SU-DHL-6 (cell line): Measurements from ENCODE around the gene STRBP.

Source experiments
- H2AFZ ChIP-seq: fragments of 200-600 bp; sonication (generic); 2 replicates; pipeline ENCODE4 v1.6.1; 2014; ENCODE audit warnings: low read depth, mild to moderate bottlenecking, moderate library complexity, mixed read lengths, antibody characterized with exemption, low read length; ENCODE audit not compliant: severe bottlenecking
- H3F3A ChIP-seq: fragments of 200-600 bp; shearing (Covaris generic); 2 replicates; pipeline ENCODE4 v1.6.0; 2016; ENCODE audit warnings: antibody characterized with exemption, mild to moderate bottlenecking; ENCODE audit not compliant: insufficient read depth
- H3K27ac ChIP-seq: fragments of 200-600 bp; sonication (generic); 2 replicates; pipeline ENCODE4 v1.5.1; 2016; ENCODE audit warnings: low read depth, mild to moderate bottlenecking, low read length, moderate library complexity, mixed read lengths
- H3K27me3 ChIP-seq: fragments of 200-600 bp; sonication (generic), shearing (Covaris generic); 2 replicates; pipeline ENCODE4 v1.6.0; 2014; ENCODE audit warnings: mild to moderate bottlenecking, low read length
- H3K36me3 ChIP-seq: fragments of 200-600 bp; sonication (generic); 2 replicates; pipeline ENCODE4 v1.6.1; 2014; ENCODE audit warnings: mild to moderate bottlenecking, low read length, mixed read lengths
- H3K4me2 ChIP-seq: fragments of 300-600, 200-600 bp; shearing (Covaris generic), sonication (generic); 2 replicates; pipeline ENCODE4 v1.6.0; 2014; ENCODE audit warnings: low read length, low read depth, mild to moderate bottlenecking; ENCODE audit not compliant: poor library complexity, severe bottlenecking
- H3K4me3 ChIP-seq: fragments of 200-600 bp; sonication (generic); 2 replicates; pipeline ENCODE4 v1.5.1; 2014; ENCODE audit warnings: antibody characterized with exemption, low read length, mild to moderate bottlenecking, mixed read lengths; ENCODE audit not compliant: insufficient read depth, poor library complexity, severe bottlenecking
- H3K79me2 ChIP-seq: fragments of 200-600 bp; sonication (generic); 2 replicates; pipeline ENCODE4 v1.6.1; 2014; ENCODE audit warnings: mild to moderate bottlenecking, low read length, moderate library complexity; ENCODE audit not compliant: insufficient read depth
- H3K9ac ChIP-seq: fragments of 200-600 bp; sonication (generic); 2 replicates; pipeline ENCODE4 v1.7.0; 2014; ENCODE audit warnings: mild to moderate bottlenecking, low read length
- H3K9me2 ChIP-seq: fragments of 200-600 bp; sonication (generic); replicated peaks from 2 replicates; pipeline ENCODE4 v1.6.1; 2014; ENCODE audit warnings: low read length; ENCODE audit not compliant: insufficient read depth
- H3K9me3 ChIP-seq: fragments of 200-600 bp; sonication (generic); 2 replicates; pipeline ENCODE4 v1.6.1; 2014; ENCODE audit warnings: low read length, mixed read lengths; ENCODE audit not compliant: insufficient read depth
- H4K20me1 ChIP-seq: fragments of 200-600 bp; sonication (generic); 2 replicates; pipeline ENCODE4 v1.6.1; 2014; ENCODE audit warnings: low read depth, mild to moderate bottlenecking, antibody characterized with exemption, low read length, moderate library complexity, mixed read lengths
- EZH2phosphoT487 ChIP-seq: fragments of 200-600 bp; sonication (generic), shearing (Covaris generic); conservative IDR thresholded peaks from 2 replicates; pipeline ENCODE4 v1.6.1; 2018; ENCODE audit warnings: mild to moderate bottlenecking, antibody characterized with exemption, low read length, moderate library complexity, mixed read lengths
- TF ChIP-seq, protein P1 (sequence below): fragments of 200-600 bp; sonication (generic); IDR thresholded peaks from one replicate; pipeline ENCODE4 v1.5.1; 2017; ENCODE audit warnings: antibody characterized with exemption, mild to moderate bottlenecking, low read length, moderate library complexity; ENCODE audit not compliant: insufficient read depth, poor library complexity, severe bottlenecking

Gene STRBP

GRCh38 chr9:123176949-123177348, 91.4 kb downstream of the STRBP start:
- peak overlapping the region; percentile 83 for H3K4me2 ChIP-seq
- H3K27me3 ChIP-seq: no peaks in the 10 kb centered on the region
- H3K79me2 ChIP-seq: peaks cover 79% of the 10 kb centered on the region
- H3K27ac ChIP-seq: peak overlapping the region; percentile 98
- H3K9me3 ChIP-seq: no peaks in the 10 kb centered on the region
- no peaks in the 10 kb centered on the region for H4K20me1 ChIP-seq
- TF ChIP-seq, protein P1, sequence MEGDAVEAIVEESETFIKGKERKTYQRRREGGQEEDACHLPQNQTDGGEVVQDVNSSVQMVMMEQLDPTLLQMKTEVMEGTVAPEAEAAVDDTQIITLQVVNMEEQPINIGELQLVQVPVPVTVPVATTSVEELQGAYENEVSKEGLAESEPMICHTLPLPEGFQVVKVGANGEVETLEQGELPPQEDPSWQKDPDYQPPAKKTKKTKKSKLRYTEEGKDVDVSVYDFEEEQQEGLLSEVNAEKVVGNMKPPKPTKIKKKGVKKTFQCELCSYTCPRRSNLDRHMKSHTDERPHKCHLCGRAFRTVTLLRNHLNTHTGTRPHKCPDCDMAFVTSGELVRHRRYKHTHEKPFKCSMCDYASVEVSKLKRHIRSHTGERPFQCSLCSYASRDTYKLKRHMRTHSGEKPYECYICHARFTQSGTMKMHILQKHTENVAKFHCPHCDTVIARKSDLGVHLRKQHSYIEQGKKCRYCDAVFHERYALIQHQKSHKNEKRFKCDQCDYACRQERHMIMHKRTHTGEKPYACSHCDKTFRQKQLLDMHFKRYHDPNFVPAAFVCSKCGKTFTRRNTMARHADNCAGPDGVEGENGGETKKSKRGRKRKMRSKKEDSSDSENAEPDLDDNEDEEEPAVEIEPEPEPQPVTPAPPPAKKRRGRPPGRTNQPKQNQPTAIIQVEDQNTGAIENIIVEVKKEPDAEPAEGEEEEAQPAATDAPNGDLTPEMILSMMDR: no peak
- no peak for TF ChIP-seq EZH2phosphoT487
- H3K9ac ChIP-seq: peak overlapping the region; percentile 51
- H3F3A ChIP-seq: peaks cover 75% of the 10 kb centered on the region
- no peak overlapping the region for H2AFZ ChIP-seq
- no peaks in the 10 kb centered on the region for H3K9me2 ChIP-seq
- H3K36me3 ChIP-seq: peaks cover 40% of the 10 kb centered on the region
- no peak overlapping the region for H3K4me3 ChIP-seq

GRCh38 chr9:123175854-123176629, 92.3 kb downstream of the STRBP start:
- Histone ChIP-seq H3K9ac (peak overlapping the region; percentile 51), H3K79me2 (peaks cover 83% of the 10 kb centered on the region), H4K20me1 (no peaks in the 10 kb centered on the region), H3K27ac (peak overlapping the region; percentile 98), H3K27me3 (no peaks in the 10 kb centered on the region), H3K4me3 (peak overlapping the region; percentile 51), H3F3A (peaks cover 75% of the 10 kb centered on the region), H3K4me2 (peak overlapping the region; percentile 83), H3K9me2 (no peaks in the 10 kb centered on the region), H3K9me3 (no peaks in the 10 kb centered on the region), H3K36me3 (peaks cover 39% of the 10 kb centered on the region), H2AFZ (no peak overlapping the region)
- TF ChIP-seq EZH2phosphoT487: no peak
- TF ChIP-seq, protein P1: no peak

DNA sequence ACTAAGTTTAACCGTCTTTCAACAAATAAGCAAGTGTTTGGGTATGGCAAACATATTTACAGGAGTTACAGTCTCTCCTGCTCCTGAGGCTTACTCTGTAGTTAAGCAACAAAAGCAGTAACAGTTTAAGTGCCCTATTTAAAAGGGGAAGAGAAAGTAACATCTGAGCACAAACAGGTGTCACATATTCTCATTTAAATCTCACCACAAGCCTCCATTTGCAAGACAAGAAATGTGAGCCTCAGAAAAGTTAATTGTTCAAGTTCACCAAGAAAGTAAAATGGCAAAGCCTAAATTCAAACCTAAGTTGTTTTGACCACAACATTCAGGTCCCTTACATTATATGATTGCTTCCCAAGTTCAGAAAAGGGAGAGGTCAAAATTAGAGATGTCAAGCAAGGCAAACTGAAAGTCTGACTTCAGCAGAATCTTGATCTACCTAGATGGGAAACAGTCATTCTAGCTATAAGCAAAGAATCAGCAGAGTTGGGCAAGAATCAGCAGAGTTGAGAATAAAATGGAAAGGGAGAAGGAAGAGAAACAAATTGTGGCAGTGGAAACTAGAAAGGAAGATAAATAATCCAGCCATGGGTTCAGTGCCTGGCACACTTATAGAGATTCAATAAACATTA, 93.4 kb downstream of the STRBP start:
- Histone ChIP-seq H3K4me3 (peak overlapping the region; percentile 27), H3F3A (peaks cover 74% of the 10 kb centered on the region), H3K9me2 (no peaks in the 10 kb centered on the region), H3K9ac (peak overlapping the region; percentile 51), H3K27me3 (no peaks in the 10 kb centered on the region), H4K20me1 (no peaks in the 10 kb centered on the region), H3K4me2 (peak overlapping the region; percentile 83), H3K79me2 (peaks cover 82% of the 10 kb centered on the region), H2AFZ (no peak overlapping the region), H3K27ac (peak overlapping the region; percentile 98), H3K36me3 (peaks cover 30% of the 10 kb centered on the region), H3K9me3 (no peaks in the 10 kb centered on the region)
- TF ChIP-seq, protein P1: no peak
- TF ChIP-seq EZH2phosphoT487: no peak
